Adipose tissue (tissue), 3 donors: ENCODE measurements around the gene SGSM2. TPM values are rescaled to one million over a fixed set of nuclear protein-coding genes. Genes with fewer than 3 reads are reported as not detected.
A peak's percentile ranks its signal among the peaks of the same experiment; 100 is the strongest.

ENCODE experiments used
- H3K27ac ChIP-seq: one replicate; pipeline ENCODE4 v1.5.1; 2013; ENCODE audit warnings: low read depth, low read length
- WGBS, 3 donors: extraction: QIAGEN DNeasy Blood & Tissue Kit; methylation state at CpG; one replicate each; pipeline ENCODE4 v1.1.7; 2013; 5-methylcytosine and 5-hydroxymethylcytosine counted together
- polyA plus RNA-seq, 3 donors: library from polyadenylated mRNA; stranded (reverse); fragments of 200-250 nt; gene quantifications; one replicate each; pipeline ENCODE4 v1.2.3, GENCODE V29; 2013
- donor health status: healthy with polysubstance abuse.
- donor health status: Bipolar disorder and iron deficiency.
- donor health status: healthy.

The SGSM2 gene
- polyA plus RNA-seq, 3 donors = 22.0 to 72.3 (median 38.6) TPM

GRCh38 chr17:2323629-2324314 is 13.5 kb upstream of the SGSM2 start:
- no peak overlapping the region for H3K27ac ChIP-seq
- whole genome bisulfite sequencing, 3 donors = 61 to 77% (median 71%) methylated on average over 2 of the region's 2 CpGs

- no peak overlapping the region for H3K27ac ChIP-seq
- 50 to 86% (median 60%) methylated on average over 3 of the region's 3 CpGs for WGBS, 3 donors
Observed at GRCh38 chr17:2331303-2331702, 6.0 kb upstream of the SGSM2 start.

DNA sequence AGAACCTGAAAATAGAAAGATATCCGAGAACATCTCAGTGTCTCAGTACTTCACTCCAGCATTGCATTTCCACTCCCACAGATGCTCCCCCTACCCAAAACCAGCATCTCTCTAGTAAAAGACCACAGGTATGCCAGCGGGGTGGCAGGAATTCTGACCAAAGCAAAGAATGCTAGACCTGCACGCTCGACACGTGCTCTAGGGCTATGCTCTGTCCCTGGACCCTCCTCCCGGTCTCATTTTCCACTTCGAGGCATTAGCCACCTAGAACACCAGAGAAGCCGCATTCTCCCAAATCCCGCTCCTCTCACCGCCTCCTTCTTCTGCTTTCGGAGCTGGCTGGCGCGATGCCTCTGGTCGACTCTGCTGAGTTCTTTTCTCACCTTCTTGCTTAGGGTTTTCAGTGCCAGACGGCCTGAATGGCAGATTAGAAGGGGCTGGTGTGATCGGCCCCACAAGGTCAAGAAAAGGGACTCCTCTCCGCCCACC is 1.5 kb upstream of the SGSM2 start:
- H3K27ac ChIP-seq = no peak overlapping the region
- 2 to 3% (median 3%) methylated on average over 17 of the region's 17 CpGs for WGBS, 3 donors

DNA sequence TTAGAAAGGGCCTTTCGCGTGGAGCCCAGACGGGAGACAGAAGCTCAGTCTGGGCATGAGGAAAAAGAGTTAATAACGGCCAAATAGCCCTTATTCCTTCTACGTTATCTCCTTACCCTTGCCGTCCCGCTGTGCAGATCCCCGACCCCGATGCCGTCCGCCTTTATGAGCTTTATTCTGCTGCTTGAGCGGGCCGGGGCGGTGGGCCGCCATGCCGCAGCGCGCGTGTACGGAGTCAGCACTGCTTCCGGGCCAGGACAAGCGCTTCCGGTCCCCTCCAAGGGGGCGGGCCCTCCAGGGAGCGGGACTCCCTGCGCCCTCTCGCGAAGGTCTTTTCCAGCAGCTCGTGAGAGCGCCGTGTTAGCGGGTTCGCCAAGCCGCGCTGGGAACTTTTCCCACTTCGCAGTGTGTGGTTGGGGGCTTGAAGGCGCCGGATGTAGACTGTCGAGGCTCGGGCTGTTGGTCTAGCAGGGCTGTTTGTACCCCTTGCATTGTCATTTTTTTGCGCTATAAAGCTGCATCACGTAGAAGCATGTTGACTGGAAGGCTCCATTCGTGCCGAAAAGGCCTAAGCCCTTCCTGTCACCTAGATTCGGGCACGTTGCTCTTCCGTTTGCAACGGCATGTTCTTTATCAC is 968 bp upstream of the SGSM2 start, which contains the start of gene TSR1:
TSR1 (minus strand) TSS at position 243 of the 637 bp plus-strand sequence; CDS start at position 213, 30 bp downstream.
- H3K27ac ChIP-seq = no peak within 1 kb of the TSS
- 0 to 1% (median 1%) methylated on average over 48 of the region's 48 CpGs for WGBS, 3 donors

DNA sequence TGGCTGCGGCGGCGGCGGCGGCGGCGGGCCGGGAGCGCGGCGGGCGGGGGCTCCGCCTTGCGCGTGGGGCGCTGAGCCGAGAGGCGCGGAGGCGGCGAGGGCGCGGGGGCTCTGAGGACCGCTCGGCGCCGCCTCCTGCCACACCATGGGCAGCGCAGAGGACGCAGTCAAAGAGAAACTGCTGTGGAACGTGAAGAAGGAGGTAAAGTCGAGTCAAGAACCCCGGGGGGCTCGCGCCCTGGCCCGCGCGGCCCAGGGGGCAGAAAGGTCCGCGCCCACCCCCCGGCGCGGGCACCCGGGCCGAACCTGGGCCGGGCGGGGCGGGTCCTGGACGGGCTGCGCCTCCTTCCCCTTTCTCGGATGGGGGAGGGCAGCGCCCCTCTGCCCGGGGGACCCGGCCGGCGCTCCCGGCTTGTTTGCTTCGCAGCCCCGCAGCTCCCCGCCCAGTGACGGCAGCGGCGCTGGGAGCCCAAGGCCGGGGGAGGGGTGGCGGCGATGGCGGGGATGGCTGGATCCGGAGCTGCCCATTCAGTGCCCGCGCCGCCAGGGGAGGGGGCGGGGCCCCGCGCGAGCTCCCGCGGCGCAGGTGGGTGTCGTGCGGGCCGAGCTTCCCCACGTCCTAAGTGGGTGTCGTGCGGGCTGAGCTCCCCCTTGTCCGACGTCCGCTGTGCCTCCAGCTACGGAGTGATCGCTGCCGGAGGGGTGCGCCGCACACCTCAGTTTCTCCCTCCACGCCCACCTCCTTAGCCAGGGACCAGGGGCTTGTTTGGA is 428 bp downstream of the SGSM2 start:
- WGBS, 3 donors = 0 to 1% (median 0%) methylated on average over 51 to 92 of the region's 92 CpGs
- H3K27ac ChIP-seq = peak overlapping the region; percentile 73

GRCh38 chr17:2338315-2338657 is 985 bp downstream of the SGSM2 start:
- WGBS, 3 donors = 12 to 26% (median 24%) methylated on average over 5 of the region's 5 CpGs
- H3K27ac ChIP-seq = no peak overlapping the region

DNA sequence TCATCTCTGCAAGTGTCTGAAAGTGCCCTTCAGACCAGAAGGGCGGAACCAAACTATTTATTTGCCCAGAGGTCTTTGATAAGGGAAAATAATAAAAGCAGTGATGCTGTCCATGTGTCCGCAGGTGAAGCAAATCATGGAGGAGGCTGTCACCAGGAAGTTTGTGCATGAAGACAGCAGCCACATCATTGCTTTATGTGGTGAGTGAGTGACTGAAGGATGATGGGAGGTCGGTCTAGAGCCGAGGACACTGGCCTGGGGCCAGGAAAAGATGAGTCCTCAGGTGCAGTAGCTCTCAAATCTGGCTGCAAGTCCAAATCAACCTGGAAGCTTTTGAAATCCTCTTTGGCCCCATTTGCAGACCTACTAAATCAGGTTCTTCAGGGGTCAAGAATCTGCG is 6.1 kb downstream of the SGSM2 start:
- H3K27ac ChIP-seq = no peak overlapping the region
- WGBS, 3 donors = 57 to 77% (median 68%) methylated on average over 5 of the region's 5 CpGs

- WGBS, 3 donors = 83 to 87% (median 87%) methylated on average over 10 of the region's 10 CpGs
- no peak overlapping the region for H3K27ac ChIP-seq
Observed at GRCh38 chr17:2344528-2344927, 7.2 kb downstream of the SGSM2 start.

DNA sequence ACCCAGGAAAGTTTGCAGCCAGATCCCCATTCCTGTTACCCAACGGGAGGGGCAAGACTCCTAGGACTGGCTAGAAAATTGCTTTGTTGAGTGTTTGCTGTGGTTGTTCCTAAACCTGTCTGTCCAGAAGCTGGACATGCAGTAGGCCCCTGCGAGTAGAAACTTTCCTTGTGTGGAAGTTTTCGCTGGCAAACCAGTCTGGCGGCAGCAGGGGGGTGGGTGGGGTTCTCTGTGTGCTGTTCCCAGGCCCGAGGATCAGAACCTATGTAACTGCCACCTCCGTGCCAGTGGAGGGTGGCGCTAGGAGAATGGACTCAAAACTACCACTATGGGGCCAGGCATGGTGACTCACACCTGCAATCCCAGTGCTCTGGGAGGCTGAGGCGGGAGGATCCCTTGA is 9.2 kb downstream of the SGSM2 start:
- H3K27ac ChIP-seq = no peak overlapping the region
- WGBS, 3 donors = 81 to 93% (median 93%) methylated on average over 8 of the region's 8 CpGs

DNA sequence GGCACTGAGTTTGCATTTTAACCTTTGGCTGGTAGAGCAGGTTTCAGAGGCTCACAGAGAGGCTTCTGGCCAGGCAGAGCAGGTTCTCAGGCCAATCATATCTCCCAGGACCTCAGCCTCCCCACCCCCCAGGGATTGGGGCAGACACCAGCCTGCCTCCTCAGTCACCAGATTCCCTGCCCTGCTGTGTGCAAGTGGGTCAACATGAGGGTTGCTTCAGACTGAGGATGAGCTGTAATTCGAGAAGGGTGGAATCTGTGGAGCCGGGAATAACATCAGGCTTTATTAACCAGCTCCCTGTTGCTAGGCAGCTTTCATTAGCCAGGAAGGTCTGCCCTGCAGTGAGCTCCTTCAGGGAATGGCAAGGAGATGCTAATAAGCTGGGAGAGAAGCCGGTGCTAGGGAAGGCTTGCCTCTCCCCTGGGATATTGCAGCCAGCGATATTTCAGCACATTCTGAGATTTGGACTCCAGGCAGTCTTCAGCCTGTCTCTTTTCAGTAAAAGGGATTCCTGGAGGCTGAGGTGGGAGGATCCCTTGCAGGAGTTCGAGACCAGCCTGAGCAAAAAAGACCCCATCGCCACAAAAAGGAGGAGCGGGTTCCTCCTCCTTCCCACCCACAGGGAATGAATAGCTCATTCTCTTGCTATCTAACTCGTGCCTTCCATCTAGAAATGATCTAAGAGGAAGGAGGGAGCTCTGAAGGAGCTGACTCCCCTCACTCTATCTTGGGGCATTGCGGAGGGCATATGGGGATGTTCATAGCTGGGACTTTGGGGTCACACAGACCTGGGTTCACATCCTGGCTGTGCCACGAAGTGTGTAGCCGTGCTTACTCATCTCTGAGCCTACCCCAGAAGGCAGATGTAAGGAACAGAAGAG is 10.7 kb downstream of the SGSM2 start:
- no peak overlapping the region for H3K27ac ChIP-seq
- WGBS, 3 donors = 54 to 69% (median 69%) methylated on average over 11 of the region's 11 CpGs

DNA sequence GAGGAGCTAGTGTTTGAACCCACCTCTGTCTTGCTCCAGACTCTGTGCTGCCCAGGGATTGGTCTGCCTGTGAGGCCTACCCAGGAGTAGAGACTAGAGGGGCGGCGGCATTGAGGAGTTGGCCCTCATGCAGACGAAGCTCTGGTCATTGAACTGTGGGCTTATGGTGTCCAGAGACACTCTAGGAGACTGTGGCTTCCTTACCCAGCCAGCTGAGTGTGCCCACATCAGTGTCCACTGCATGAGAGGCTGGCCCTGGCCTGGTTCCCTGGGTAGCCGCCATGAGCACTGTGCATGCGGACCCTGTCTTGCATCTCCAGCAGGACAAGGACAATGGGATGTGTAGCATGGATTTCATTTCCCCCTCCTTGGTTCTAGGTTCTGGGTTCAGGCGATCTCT is 14.0 kb downstream of the SGSM2 start:
- 95 to 98% (median 97%) methylated on average over 6 of the region's 6 CpGs for WGBS, 3 donors

GRCh38 chr17:2354311-2354710 is 17.0 kb downstream of the SGSM2 start:
- no peak overlapping the region for H3K27ac ChIP-seq
- 86 to 91% (median 91%) methylated on average over 8 of the region's 8 CpGs for WGBS, 3 donors

More for the DNA sequence above, 14.0 kb downstream of the SGSM2 start:
- H3K27ac ChIP-seq = no peak overlapping the region

DNA sequence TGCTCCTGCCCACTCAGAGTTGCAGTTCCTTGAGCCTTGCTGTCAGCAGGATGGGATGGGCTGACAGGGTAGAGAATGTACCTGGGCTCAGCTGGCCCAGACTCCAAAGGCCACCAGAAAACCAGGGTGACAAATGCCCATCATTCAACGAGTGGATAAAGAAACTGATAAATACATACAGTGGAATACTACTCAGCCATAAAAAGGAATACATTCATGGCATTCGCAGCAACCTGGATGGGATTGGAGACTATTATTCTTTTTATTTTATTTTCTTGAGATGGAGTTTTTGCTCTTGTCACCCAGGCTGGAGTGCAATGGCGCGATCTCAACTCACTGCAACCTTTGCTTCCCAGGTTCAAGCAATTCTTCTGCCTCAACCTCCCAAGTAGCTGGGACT is 19.9 kb downstream of the SGSM2 start:
- WGBS, 3 donors = 97 to 99% (median 99%) methylated on average over 4 of the region's 4 CpGs
- no peak overlapping the region for H3K27ac ChIP-seq

DNA sequence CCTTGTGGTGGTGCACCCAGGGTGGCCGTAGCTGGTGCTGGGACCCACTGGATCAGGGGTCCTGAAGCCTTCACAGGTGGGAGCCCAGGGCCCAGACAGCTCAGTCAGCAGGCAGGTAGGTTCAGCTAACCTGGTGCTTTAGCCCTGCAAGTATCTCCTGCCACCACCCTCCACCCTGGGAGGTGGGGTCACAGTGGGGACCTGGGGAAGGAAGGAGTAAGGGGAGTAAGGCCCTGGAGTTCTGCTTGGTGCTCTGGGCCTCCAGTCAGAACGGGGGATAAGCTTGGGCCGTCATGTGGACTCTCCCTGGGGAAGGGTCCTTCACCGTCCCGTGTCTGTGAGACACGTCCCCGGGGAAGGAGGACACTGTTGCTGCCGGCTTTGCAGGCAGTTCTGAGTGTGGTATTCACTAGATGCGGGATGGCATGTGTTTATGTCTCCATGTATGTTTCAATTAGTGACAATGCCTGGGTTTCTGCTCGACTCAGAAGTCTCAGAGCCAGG is 20.7 kb downstream of the SGSM2 start:
- H3K27ac ChIP-seq = no peak overlapping the region
- 86 to 92% (median 89%) methylated on average over 10 of the region's 10 CpGs for WGBS, 3 donors

DNA sequence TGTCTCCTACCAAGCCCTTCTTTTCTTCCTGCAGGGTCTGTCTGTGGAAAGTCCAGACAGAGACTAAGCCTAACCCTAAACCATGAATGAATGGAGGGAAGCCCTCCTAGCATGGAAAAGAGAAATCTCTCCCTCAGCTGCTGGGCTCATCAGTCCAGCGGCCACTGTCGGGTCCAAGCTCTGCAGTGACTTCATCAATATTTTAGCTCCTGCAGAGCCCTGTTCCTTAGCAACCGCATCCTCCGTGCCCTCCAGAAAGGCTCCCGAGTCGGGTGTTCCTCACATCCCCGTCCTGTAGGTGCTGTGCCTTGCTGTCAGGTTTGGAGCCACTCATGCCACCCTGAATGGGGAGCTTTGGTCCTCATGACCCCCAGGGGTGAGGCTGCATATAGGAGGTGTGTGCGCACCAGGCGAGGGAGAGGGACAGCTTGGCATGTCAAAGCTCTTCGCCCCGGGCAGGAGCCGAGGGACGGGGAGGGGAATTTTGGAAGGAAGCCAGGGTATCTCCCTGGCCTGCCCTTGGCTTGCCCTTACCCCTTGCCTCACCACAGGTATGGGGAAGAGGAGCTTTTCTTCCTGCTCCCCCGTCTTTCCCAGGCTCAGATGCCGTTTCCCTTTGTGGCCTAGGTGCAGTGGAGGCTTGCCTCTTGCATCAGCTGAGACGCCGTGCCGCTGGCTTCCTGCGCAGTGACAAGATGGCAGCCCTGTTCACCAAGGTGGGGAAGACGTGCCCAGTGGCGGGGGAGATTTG is 23.9 kb downstream of the SGSM2 start:
- H3K27ac ChIP-seq = no peak overlapping the region
- 65 to 87% (median 80%) methylated on average over 21 of the region's 21 CpGs for WGBS, 3 donors

- no peak overlapping the region for H3K27ac ChIP-seq
- 96 to 98% (median 97%) methylated on average over 19 to 20 of the region's 20 CpGs for WGBS, 3 donors
Observed at GRCh38 chr17:2362016-2362415, 24.7 kb downstream of the SGSM2 start.

GRCh38 chr17:2362416-2362815 is 25.1 kb downstream of the SGSM2 start:
- WGBS, 3 donors = 91 to 97% (median 96%) methylated on average over 19 of the region's 19 CpGs
- H3K27ac ChIP-seq = no peak overlapping the region
